Measurements from ENCODE around the gene FOXG1. TPM values are rescaled to one million over a fixed set of nuclear protein-coding genes. Genes with fewer than 3 reads are reported as not detected.

FOXG1 gene
- total RNA-seq (2014; rRNA removed), result not detected in 2 replicates
- not detected for polyA plus RNA-seq (2012)

DNA sequence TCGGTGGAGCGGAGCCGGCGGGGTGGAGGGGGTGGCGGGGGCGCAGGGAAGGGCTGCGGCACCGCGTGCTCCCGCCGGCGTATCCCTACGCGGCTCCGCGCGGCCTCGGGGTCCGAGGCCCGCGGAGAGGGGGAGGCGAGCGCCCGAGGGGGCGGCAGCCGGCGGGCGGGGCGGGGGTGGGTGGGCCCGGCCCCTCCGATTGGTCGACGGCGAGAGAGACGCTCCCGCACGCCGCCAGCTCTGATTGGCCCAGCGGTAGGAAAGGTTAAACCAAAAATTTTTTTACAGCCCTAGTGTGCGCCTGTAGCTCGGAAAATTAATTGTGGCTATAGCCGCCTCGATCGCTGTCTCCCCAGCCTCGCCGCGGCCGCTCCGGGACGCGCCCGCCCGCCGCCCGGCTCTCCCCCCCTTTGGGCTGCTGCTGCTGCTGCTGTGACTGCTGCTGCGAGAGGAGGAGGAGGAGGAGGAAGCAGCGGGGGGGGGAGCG is at the start of gene FOXG1:
Gene FOXG1 (plus strand): TSS at position 319 of the 487 bp plus-strand sequence. CDS start 493 bp downstream, outside the sequence.
- no peak for DNase-seq (ENCODE audit: low read depth)

DNA sequence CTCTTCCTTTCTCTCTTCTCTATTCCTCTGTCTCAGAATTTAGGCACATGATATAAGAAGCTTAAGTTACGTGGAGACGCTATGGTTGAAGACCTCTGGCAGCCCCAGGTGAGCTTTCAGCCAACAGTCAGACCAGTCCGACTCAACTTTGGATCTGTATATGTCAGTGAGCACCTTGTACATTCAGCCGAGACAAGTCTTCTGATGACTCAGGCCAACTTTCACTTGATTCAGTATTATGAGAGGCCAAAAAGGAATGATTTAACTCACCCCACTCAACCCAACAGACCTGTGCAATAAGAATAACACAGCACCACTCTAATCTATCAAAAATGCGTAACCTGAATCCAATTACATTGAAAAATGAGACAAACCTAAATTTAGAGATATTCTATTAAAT is 47.5 kb upstream of the FOXG1 start:
- no peak for DNase-seq (ENCODE audit: low read depth)

- no peak for DNase-seq (ENCODE audit: low read depth)
These were observed 35.2 kb upstream of the FOXG1 start for GRCh38 chr14:28731358-28731757.

GRCh38 chr14:28742171-28742846 is 24.3 kb upstream of the FOXG1 start:
- no peak for DNase-seq (ENCODE audit: low read depth)

DNA sequence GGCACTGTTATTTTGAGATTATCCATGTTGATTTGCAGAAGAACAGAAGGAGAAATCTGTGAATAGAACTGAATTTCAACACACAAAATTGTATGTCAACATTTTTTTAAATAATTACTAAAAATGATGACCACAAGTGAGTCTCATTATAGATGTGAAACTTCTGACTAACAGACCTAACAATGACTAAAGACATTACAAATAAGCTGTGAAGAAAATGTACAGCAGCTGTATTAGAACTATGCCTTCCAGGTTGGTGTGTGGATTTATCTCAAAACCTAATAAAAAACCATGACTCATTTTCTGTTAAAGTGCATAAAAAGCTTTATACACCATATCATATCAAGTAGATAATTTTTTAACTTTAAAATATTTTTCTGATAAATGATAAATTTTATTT is 22.5 kb upstream of the FOXG1 start:
- DNase-seq (ENCODE audit: low read depth), result peak; percentile 74

DNA sequence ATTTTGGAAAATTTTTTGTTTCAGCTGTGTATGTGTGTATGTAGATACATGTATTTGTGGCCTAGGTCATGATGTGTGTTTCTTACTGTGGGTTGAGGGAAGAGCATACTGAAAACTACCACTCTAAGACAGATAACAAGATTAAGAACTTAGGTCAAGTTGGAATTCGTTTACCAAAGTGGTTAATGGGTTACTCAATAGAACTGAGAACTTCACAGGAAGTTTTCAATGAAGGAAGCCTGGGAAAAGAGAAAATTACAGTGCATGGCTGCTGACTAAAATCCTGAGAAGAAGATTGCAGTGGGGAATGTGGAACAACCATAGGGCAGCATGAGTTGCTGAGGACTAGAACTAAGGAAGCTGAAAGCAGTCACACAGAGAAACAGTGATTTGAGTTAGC is 21.4 kb upstream of the FOXG1 start:
- no peak for DNase-seq (ENCODE audit: low read depth)

DNA sequence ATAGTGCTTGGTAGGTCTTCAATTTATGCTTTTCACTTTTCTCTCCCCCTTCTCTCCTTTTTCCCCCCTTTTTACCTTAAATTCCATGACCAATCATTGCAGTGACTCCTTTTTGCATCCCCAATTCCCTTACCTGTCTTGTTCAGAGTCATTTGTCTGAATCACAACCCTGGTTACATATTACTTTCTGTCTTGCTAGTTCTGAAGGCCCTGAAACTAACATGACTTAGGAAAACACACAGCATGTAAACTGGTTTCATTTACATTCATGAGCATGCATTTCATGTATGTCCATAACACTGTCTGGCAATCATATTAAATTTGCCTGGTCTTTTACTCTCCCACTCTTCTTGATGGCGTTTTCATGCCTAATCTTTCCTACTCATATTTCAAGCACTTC is 20.3 kb upstream of the FOXG1 start:
- no peak for DNase-seq (ENCODE audit: low read depth)

- peak; percentile 69 for DNase-seq (ENCODE audit: low read depth)
These were observed 15.0 kb upstream of the FOXG1 start for GRCh38 chr14:28751467-28752058.

GRCh38 chr14:28754209-28754985 is 12.2 kb upstream of the FOXG1 start:
- DNase-seq (ENCODE audit: low read depth), result peak; percentile 61

GRCh38 chr14:28755198-28755815 is 11.3 kb upstream of the FOXG1 start:
- DNase-seq (ENCODE audit: low read depth), result no peak

- DNase-seq (ENCODE audit: low read depth), result no peak
These were observed 10.7 kb upstream of the FOXG1 start for GRCh38 chr14:28755884-28756268.

- DNase-seq (ENCODE audit: low read depth), result no peak
These were observed 10.2 kb upstream of the FOXG1 start for GRCh38 chr14:28756269-28756883.

DNA sequence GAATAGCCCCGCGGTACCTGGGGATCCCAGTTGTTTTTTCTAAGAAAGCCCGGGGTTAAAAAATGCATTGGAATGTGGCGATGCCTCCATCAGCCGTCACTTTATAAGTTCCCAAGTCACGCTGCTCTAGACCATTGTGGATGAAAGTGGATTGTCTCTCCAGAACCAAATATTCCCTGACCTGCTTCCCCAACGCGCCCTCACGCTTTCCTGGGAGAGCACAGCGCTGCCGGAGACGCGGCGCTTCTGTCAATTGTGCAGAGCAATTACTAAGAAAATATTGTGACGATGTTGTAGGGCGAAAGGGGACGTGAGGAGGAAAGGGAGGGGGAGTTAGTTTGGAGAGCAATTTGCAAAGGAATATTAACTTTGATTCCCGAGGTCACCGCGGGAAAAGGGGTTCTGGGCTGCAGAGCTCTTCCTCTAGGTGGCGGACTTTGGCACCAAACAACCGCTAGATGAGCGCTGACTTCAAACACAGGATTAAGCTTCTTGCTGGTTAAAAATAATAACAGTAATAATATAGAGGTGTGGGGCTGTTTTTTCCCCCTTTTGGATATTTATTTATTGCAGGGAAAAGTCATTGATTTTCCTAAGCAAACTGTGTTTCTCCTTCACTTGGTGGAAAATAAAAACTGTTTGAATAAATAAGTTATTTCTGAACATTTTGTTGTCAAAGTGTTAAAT is 9.6 kb upstream of the FOXG1 start:
- DNase-seq (ENCODE audit: low read depth), result peak; percentile 43

DNA sequence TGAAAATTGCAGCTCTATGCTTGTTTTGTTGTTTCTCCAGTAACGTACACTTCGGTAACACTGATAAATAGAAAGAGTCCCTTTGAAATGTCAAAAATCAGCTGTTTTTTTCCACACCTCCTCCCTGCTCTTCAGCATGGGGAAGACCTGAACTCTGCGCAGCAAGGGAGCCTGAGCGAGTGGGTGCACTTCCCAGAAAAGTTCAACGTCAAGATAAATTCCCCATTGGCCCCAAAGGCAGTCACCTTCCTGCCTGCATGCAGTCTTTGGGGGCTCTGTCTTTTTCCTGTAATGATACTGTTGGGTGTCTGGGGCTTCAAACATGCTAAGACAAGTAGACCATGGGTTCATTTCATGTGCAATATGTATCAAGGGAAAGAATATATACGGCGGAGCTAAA is 8.8 kb upstream of the FOXG1 start:
- no peak for DNase-seq (ENCODE audit: low read depth)

GRCh38 chr14:28758253-28758884 is 8.2 kb upstream of the FOXG1 start:
- no peak for DNase-seq (ENCODE audit: low read depth)

DNA sequence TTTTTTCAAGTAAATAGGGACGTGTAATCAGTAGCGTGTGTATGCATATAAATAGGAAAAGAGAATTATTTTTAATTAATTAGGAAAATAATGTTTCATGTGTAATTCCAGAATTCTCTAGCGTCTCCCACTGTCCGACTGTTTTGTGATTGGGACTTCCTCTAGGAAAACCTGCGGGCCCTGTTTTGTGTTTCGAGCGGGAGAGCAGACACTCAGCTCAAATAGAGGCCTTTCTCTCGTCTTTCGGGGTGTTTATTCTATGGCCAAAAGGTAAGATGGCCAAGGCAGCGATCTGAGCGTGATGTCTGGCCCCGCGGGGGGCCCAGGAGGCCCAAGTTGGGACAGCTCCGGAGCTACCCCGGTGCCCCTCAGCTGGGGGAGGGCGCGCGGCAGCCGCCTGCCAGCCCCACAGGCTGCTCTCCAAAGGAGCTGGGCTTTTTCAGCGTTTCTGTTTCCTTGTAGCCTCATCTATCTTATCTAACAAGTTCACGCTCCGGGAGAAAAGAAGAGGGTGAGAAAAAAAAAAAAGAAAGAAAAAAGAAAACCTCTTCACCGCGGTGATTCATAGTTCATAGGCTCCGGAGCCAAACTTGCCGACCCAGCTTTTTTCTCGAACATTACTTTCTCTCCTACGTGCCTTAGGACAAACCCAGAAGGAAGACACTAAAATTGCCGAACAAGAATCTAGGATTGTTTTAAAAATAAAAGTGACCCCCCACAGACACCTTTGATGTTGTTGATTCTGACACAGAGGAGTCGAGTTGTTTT is 7.5 kb upstream of the FOXG1 start:
- no peak for DNase-seq (ENCODE audit: low read depth)

GRCh38 chr14:28759653-28760313 is 6.8 kb upstream of the FOXG1 start:
- no peak for DNase-seq (ENCODE audit: low read depth)

GRCh38 chr14:28760431-28760996 is 6.1 kb upstream of the FOXG1 start:
- DNase-seq (ENCODE audit: low read depth), result no peak

Data from LHCN-M2 (cell line).